Activated T-helper 1 cell treated with anti-CD3 and anti-CD28 coated beads, Interleukin-2, amount 50 U/mL, for 16 hours (primary cell): ENCODE results near the gene SINHCAF.

ENCODE experiments used
- DNase-seq, 2 donors: peaks; one replicate each; pipeline ENCODE4 v3.0.0-alpha.2; 2020; ENCODE audit warnings: low read depth in 1 of 2, low spot score in 1 of 2

Gene SINHCAF

DNA sequence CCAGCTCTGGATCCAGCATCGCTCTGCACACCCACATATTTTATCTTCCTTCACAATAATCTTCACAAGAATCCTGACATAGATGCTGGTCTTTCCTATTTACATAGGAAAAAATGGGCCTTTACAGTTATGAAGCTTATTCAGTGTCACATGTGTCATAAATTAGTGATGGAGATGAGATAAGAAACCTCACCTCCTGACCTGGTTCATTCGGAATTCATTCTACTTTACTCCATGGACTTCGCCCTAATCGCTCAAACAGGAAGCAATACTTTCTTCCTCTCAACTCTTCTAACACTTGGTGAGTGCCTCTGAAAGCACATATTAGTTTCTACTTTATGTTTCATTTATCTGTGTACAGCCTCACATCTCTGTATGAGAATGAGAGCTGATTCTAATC lies 12.0 kb upstream of the SINHCAF start:
- DNase-seq: no peak

- no peak for DNase-seq
Measured at GRCh38 chr12:31331242-31331641, 5.3 kb upstream of the SINHCAF start.

DNA sequence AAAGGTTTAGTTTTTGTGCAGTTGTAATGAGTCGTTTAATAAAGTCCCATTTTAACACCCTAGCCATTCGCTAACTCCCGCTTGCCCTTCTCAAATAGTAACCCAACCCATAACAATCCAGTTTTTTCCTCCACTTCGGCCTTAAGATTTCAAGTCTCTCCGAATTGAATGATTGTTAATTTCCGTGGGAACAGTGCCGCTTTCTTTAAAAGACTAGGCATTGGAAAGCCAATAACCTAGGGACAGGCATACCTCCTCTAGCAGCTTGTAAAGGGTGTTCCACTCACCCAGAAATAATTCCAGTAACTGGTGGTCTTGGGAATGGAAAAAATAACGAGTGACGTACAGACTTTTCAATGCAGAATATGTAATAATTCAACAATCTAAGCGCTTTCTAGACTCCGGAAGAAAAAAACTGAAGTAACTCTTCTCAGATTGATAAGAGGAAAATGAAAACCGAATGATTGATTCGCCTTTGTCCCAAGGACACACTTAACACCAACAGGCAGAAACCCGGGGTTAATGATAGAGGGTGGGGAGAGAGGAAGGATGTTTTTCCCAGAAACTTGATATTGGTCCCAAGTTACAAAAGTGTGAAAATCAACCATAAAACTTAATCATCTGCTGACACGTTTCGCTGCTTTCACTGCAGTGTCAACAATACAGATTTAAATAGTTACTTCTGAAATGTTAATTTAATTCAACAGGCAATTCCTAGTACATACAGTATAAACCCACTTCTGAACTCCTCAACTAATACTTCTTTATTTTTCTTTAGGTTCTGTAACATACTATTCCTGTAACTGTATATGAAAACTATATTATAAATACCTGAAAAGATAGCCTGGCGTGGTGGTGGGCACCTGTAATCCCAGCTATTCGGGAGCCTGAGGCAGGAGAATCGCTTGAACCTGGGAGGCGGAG lies 1.0 kb upstream of the SINHCAF start:
- DNase-seq: no peak

DNA sequence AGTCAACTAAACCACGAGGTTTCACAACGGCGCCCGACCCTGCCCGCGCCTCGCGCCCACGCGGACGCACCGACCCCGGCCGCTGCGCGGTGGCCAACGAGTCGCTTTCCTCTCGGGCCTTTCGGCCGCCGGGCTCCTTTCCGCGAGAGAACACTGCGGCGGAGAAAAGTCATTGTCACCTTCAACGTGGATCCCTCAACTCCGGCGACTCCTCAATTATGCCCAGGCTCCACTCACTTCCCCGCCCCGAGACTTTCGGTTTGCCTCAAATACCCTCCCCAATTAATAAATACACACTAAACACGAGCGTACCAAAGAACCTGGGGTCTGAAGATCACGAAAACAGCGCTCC lies 450 bp downstream of the SINHCAF start:
- DNase-seq: peak in 1 of 2 donors; percentile 14

- DNase-seq: peak; percentile 15 to 19
Measured at GRCh38 chr12:31324845-31325523, 966 bp downstream of the SINHCAF start.

DNA sequence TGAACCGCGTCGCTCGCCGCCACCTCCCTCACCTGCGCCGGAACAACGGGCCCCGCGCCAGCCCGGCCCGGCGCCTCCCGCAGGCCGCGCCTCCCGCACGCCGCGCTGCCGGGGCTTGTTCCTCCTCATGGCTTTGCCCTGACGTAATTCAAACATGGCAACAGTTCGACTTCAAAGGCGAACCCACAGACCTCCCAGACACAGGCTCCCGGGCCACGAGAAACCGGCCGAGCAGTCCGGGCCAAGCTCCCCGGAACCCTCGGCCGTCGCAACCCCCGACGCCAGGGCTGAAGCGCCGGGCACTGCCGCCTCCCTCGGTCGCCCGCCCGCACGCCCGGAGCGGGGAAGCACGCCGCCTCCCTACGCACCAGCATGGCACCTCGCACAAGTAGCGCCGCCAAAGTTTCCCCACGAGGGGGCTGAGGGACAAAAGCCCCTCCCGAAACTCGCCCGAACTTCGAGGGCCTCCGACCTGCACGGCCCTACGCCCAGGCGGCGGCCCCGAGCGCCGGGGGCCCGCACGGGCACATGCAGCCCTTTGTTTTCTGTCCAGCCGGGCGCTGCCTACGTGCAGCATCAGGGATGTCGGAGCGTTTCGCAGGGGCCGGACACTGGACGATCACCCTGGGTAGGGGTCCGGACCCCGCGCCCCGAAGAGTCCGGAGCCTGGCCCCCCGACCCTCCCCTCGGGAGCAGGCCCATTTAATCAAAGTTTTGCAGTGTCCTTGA lies 1.7 kb downstream of the SINHCAF start:
- peak; percentile 52 to 63 for DNase-seq

- DNase-seq: peak; percentile 22 to 30
Measured at GRCh38 chr12:31323391-31324115, 2.4 kb downstream of the SINHCAF start.

- no peak for DNase-seq
Measured at GRCh38 chr12:31322801-31323207, 3.1 kb downstream of the SINHCAF start.

DNA sequence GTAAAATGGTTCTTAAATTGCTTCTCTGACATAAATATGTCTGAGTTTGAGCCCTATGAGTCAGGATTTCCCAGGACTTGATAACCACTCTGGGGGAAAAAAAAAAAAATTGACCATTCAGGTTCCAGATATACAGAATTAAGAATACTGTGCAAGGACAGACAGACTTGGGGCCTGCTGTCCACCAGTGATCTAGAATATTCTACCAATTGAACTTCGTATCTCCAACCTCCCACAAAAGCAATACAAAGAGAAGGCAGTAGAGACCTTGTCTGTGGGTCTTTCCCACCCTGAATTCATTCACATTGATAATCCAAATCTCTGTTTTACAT lies 4.1 kb downstream of the SINHCAF start:
- DNase-seq: no peak

DNA sequence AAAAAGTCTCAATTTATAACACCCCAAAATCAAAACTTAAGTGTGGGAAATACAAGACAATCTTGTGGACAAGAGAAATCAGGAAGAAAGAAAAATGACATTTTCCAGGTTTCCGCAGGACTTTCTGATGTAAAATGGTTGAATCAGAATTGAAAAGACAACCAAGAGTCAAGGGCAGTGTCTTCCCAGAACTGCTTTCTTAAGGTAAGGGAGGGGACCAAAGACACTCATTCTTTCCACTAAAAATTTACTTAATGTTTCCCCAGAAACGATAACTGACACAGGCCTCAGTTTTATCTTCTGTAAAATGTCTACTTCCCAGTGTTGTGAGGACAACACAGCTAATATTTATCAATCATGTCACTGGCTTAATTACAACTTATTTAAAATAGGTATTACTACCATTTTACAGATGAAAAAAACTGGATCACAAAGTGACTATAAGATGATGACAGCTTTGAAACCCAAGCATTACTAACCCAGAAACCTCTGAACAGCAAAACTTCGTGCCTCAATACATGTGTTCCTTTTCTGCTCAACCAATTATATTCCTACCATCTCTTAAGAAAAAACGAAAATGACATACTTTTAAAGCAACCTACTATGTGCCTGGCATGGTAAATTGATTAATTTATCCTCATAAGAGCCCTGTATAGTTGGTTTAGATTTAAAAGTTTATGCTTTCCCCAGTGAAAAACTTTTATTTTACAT lies 4.6 kb downstream of the SINHCAF start:
- no peak for DNase-seq

- DNase-seq: no peak
Measured at GRCh38 chr12:31318657-31319269, 7.2 kb downstream of the SINHCAF start.

DNA sequence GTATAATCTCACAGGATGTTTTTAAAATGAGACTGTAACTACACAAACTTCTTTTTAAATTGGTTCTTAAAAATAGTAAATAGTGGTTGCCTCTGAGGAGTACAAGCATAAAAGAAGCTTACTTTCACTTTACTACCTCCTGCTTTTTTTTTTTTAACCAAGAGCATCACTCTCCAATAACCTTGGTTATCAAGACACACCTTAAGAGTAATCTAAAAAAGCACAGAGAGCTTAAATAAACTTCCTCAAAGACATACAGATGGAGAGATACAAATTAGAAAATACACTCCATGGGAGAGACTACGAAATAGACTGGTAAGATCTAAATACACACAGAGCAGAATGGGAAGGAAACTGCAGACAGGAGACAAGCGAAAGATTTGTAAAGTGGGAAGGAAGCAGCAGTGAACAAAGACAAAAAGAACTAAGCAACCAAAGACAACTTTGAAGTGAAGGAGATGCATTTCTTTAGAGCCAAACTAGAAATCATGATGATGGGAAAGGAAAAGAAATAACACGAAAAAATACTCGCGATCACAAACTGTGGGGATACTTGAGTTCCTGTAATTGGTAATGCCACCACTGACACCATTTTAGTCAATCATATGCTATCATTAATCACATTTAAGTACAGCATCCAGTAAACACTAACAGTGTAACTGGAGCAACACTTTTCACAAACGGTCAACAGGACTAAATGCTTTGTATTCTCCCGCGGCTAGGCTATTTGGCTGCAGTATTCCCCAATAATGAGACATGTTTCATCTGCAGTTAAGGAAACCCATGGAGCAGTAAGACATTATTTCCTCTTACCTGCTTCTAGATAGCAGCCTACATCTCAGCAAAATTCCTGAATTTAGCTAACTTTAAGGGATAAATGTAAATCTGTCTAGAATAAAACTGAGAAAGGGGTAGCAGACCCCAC lies 8.2 kb downstream of the SINHCAF start:
- DNase-seq: no peak

DNA sequence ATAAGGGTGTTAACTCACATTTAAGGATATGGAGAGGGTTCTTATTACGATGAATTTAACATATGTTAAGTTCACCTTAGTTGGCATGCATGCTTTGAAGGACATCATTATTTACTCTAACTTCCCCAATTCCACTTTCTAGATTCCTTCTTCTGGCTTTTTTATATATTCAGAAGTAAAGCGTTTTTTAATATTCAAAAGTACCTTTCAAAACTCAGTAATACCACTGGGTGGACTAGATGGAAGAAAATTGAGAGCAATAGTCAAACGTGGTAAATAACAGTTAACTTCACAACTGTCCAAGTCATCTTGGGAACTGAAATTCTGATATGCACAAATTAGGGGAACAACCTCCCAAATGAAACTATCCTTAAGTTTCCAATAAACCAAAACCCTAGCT lies 9.1 kb downstream of the SINHCAF start:
- DNase-seq: no peak

GRCh38 chr12:31315784-31316465 lies 10.0 kb downstream of the SINHCAF start:
- DNase-seq: no peak

DNA sequence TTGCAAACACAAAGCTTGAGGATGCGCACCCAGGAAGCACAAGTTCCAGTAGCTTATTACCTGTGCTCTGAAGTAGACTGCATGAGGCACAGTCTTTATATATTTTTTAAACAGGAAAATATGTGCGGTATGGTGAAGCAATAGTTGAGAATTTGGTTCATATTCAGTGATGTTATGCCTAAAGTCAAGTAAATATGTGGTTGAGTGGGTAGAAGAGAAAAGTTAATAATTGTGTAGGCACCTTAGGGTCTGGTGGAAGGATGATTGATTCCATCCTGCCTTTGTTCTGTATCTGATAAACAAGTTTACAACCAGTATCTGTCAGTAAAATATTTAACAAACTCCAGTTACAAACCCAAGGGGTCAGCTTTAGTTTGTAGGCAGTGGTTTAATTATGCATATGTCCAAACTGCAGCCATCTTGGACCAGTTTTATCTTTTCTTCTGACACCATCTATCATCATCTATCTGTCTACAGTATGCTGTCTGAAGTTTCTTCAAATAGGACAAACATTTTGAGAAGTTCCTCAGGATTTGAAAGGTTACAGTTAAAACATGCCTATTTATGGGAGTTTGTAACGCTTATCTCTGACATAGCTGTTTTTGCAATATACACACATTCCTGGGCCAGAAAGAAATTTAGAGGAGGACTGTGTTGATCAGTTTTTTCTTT lies 10.8 kb downstream of the SINHCAF start:
- no peak for DNase-seq

DNA sequence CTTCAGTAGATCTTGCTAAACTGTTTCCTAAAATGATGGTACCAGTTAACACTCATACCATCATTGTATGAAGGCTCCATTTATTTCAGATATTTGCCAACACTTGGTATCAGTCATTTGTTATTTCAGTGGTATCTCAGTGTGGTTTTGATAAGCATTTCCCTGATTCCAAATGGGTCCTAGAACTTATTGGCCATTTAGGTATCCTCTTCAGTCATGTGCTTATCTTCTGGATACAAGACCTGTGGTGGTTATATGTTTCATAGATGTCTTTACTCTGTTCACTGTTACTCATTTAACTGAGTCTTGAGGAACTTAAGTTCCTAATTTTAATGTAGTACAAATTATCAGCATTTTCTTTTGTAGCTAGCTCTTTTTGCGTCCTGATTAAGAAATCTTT lies 13.5 kb downstream of the SINHCAF start:
- no peak for DNase-seq

DNA sequence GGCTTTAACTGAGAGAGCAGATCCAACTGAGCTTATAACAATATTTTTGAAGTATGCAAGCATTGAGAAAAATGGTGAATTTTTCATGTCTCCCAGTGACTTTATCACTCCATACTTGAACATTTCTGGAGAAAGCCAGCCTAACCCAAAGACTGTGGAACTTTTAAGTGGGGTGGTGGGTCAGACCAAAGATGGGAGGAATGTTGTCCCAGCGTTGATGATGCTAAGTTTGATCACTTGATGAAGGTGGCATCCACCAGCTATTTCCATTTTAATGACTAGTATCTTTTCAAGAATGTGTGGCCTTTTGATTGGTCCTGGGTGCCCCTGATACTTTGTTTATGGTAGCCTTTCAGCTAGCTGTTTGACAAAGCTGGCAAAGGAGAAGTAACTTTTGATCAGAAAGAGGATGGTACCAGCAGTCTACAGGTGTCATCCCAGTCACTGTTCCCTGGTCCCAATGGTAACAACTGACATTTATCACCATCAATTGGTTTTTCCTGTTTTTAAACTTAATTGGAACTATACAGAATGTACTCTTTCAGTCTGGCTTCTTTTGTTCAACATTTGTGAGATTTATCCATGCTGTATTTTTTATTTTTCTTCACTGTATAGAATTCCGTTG lies 14.2 kb downstream of the SINHCAF start:
- no peak for DNase-seq

- DNase-seq: no peak
Measured at GRCh38 chr12:31310488-31310887, 15.5 kb downstream of the SINHCAF start.
